HG02610 (cell line): ENCODE measurements around the gene KXD1.
A peak's percentile ranks its signal among the peaks of the same experiment; 100 is the strongest.
"Not testable (repeated sequence)": the region's sequence is repeated elsewhere in the genome, so short reads cannot be mapped to it uniquely, and the experiment has no call there.

Source experiments
- ATAC-seq: cut with Tn5 transposase; IDR thresholded peaks from one replicate; pipeline ENCODE4 v1.9.1; 2021; ENCODE audit warnings: mild to moderate bottlenecking, moderate library complexity; ENCODE audit not compliant: unreplicated experiment

The KXD1 gene

GRCh38 chr19:18576383-18576782, 18.7 kb downstream of the KXD1 start:
- no peak for ATAC-seq

- ATAC-seq = no peak
Measured at GRCh38 chr19:18577365-18577914, 19.8 kb downstream of the KXD1 start.

GRCh38 chr19:18580311-18580710, 22.6 kb downstream of the KXD1 start:
- no peak for ATAC-seq

GRCh38 chr19:18586306-18586705, 28.6 kb downstream of the KXD1 start:
- no peak for ATAC-seq

DNA sequence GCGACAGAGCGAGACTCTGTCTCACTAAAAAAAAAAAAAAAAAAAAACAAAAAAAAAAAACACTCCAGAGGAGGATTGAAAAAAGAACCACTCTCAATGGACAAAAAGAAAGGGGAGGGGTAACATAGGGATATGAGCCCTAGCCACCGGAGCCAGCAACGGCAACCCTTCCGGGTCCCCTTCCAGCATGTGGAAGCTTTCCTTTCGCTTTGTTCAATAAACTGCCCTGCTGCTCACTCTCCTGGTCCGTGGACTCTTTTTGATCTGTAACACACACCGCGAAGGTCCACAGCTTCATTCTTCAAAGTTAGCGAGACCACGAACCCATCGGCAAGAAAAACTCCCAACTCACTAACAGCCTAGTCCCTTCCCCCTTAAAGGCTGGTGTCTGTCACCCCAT, 29.9 kb downstream of the KXD1 start:
- ATAC-seq = no peak

DNA sequence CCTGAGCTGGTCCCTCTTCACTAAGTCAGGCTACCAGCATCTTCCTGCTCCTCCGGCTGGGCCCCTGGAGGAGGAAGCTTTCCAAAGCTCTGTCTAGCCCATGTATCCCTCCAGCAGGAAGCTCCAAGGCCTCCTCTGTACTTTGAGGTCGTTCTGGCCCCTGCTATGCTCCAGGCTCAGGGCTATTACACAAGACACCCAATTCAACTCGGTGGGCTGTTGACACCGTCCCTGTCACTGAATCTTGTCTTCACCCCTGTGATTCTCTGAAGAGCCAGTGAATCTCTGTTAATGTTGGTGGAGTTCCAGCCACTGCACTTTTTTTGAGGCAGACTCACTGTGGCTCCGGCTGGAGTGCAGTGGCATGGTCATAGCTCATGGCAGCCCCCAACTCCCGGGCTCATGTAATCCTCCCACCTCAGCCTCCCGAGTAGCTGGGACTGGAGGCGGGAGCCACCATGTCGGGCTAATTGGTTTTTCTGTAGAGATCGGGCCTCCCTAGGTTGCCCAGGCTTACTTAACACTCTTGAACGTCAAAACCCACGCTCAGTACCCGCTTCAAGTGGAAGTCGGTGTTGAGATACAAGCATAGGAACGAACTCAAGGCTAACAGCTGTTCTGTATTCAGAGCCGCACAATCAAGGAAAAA, 30.4 kb downstream of the KXD1 start:
- no peak for ATAC-seq

DNA sequence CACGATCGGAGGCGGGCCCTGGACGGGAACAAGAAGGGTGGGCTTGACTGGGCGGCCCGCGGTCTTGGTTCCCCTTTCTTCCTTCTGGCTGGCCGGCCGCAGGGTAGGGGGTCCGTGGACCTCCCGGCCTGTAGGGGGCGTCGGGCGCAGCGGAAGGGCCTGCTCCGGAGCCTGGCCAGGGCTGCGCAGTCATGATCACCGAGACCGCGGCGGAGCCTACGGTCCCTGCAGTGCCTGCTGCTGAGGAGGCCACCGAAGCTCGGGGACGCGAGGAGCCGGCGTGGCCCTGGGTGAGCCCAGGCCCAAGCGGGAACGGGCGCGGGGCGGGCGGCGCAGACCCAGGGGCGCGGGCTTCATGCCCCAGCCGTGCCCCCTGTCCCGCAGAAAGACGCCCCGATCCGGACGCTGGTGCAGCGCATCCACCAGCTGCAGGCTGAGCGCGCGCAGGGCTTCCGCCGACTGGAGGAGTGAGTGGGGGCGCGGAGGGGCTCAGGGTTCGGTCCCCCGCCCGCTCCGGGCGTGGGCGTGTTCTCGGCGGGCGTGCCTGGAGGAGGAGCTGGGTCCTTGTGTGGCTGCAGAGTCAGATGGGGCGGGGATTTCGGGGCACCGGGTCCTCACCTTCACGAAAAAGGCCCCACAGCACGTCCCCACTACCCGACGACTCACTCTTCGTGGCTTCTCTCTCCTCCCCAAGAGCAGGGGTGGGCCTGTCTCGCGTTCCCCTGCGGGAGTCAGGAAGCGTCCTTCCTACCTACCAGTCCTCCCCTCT, 31.1 kb downstream of the KXD1 start, which contains the start of gene REX1BD:
REX1BD (plus strand) TSS at position 188 of the 769 bp plus-strand sequence; CDS start at position 192, 4 bp downstream.
- ATAC-seq = peak; percentile 81

DNA sequence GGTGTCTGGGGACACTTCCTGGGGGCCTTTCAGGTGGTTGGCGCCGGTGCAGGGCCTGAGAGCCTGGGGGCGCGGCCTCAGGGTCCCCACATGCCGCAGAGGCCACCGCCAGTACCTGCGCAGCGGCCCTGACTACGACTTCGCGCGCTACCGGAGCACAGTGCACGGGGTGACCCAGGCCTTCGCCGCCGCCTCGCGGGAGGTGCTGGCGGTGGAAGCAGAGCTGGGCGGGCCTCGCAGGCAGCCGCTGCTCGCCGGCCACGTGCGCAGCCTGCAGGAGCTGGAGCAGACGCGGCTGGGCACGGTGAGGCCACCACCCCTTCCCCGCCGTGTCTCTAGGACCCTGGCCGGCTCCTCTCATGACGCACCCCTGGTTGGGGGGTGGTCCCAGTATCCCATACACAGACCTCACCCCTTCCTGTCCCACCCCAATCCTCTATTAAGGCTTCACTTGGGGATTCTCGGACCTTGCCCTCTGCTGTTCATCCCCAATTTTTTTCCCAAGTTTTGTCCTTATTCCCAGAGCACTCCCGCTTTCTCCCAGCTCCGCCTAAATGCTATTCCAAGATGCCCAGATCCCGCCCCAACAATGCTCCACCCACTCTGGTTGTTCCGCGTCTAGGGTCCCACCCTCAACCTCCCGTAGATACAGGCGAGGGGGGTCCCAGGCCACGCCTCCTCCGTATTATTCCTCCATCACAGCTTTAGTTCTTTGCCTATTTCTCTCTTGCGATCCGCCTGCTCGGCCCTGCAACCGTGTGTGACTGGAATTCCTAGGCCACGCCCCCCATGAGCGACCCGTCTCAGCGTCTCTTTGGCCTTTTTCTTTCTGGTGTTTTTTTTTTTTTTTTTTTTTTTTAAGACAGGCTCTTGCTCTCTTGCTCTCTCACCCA, 32.0 kb downstream of the KXD1 start:
- ATAC-seq = peak; percentile 23

DNA sequence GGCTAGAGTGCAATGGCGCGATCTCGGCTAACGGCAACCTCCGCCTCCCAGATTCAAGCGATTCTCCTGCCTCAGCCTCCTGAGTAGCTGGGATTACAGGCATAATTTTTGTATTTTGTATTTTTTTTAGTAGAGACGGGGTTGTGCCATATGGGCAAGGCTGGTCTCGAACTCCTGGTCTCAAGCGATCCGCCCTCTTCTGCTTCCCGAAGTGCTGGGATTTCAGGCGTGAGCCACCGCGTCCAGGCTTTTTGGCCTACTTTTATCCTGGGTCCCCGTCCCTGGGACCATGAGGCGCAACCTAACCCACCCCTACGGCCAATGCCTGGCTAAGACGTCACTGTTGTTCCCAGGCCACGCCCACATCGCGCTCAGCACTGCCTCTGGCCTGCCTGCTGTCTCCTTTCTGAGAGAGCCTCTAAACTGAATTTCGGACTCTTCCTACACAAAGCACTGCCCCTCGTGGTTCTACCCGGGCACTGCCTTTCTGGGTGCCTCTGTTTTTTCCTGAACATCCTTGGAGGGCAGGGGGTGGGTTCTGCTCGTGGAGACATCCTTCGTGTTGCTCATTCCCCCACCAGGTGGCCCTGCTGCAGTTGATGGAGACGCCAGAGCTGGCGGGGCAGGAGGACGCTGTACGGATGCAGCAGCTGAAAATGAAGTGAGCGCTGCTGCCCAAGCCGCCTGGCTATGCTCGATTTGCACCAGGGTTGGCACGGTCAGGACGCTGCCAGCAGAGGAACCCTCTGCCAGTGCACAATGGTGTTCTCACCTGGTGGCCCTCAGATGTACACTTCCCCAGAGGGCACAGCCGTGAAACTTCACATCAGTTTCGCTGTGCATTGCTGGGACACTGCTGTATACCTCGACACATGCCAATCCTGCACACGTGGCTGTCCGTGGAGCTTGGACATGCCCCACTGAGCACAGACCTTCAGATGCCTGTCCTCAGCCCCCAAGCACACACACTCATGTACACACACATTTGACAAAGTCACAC, 32.9 kb downstream of the KXD1 start:
- no peak for ATAC-seq

DNA sequence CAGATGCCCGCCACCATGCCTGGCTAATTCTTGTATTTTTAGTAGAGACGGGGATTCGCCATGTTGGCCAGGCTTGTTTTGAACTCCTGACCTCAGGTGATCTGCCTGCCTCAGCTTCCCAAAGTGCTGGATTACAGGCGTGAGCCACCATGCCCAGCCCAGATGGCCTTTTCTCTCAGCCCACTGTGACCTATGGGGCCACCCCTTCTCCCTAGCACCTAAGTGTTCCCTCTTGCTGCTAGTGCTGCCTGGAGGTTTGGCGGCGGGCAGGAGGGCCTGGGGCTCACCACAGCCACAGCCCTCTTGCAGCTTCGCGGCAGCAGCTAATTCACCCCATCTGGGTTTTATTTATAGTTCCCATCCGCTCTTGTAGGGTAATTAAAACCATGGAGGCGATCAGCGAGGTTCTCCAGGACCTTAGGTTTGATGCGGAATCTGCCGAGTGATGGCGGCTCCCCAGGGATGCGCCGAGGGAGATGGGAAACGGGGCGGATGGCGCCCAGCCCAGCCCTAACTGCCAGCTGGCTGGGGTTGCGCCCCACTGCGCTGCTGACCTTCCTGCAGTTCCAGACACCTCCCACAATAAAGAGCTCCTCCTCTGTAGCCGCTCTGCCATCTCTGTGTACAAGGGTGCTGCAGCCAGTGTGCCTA, 34.2 kb downstream of the KXD1 start:
- no peak for ATAC-seq

DNA sequence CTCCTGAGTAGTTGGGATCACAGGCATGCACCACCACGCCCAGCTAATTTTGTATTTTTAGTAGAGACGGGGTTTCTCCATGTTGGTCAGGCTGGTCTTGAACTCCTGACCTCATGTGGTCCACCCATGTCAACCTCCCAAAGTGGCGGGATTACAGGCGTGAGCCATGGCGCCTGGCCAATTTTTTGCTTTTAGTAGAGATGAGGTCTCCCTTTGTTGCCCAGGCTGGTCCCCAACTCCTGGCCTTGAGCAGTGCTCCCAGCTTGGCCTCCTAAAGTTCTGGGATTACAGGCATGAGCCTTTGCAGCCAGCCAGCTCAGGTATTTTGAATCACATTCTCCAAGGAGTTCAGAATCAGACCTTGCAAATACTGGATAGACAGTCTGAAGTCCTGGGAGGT, 35.1 kb downstream of the KXD1 start:
- not testable (repeated sequence) for ATAC-seq

GRCh38 chr19:18593367-18594095, 35.9 kb downstream of the KXD1 start:
- ATAC-seq = no peak

GRCh38 chr19:18594096-18594823, 36.6 kb downstream of the KXD1 start:
- peak; percentile 56 for ATAC-seq

DNA sequence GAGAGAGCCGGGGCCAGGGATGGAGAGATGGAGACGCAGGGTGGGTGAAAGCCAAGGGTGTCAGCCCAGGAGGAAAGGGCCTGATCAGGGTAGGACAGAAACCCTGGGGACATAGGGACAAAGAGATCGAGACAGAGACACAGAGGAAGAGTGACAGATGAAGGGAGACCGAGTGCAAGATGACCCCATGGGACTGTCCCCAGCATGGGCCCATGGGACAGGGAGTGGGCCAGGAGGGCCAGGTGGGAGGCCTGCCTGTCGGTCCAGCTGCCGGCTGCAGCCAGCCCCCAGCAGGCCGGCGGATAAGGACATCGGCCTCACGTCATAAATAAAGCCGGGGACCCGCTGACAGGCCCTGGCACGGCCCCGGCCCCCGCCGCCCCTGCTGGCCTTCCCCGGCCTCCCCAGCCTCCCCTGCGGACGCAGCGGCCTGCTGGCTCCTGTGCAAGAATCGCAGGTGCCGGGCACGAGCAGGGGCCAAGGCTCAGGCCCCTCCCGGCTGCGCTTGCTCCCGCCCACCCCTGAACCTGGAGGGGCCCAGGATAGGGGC, 37.2 kb downstream of the KXD1 start:
- no peak for ATAC-seq

- no peak for ATAC-seq
Measured at GRCh38 chr19:18595475-18595874, 37.8 kb downstream of the KXD1 start.

- ATAC-seq = no peak
Measured at GRCh38 chr19:18596752-18597157, 39.1 kb downstream of the KXD1 start.

DNA sequence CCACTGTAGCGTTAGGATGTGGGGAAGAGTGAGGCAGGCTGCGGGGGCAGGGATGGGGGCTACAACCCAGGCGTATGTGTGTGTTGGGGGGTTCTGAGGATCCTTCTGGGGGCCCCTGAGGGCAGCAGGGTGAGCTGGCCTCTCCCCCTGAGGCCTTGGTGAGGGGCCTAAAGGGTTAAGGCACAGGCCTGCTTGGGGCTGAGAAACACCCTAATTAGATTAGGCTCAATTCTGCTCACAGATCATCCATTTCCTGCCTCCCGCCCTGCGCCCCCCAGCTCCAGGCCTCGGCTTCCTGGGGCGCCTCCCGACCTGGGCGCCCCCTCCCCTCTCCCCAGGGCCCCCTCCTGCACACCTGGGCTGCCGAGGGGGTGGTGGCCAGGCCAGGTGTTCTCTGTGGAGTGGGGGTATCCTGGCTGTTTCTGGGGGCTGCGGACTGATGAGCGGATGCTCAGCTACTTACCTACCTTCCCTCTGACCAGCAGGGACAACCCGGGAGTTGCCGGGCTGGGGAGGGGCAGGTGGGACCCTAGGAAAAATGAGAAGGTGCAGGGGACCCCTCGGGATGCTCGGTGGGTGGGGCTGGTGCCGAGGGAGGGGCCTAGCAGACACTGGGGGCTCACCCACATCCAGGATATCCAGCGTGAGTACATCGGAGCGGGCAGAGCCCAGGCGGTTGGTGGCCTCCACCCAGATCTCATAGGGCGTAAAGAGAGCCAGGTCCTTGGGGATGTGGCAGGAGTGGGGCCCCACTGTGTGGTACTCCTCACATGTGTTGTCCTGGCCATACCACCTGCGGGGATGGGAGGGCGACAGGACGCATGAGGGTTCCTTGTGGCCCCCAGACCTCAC, 40.4 kb downstream of the KXD1 start:
- no peak for ATAC-seq
